ENCODE results near the gene NRAS.

The NRAS gene

DNA sequence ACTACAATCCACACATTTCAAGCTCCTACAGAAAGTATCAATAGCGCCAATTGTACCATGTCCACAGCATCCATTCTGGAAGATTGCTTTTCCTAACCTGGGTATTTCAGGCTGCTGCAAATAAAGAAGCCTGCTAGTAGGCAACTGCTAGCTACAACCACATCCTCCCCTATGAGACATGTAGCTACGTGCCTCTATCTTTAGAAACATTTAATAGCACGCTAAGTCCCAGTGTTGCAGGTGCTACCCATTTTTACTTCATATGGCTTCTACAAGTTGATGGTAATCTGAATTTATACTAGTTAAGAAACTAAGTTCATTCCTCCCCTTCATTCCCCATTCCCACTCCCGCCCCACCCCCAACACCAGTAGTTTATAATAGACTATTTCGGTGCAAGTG, 13.8 kb downstream of the NRAS start:
- no peak overlapping the region for H3K9ac ChIP-seq (ENCODE audit: low read length)
- H3K27ac ChIP-seq (ENCODE audit: low read length): no peak overlapping the region
- H3K79me2 ChIP-seq (ENCODE audit: low read length): no peaks in the 10 kb centered on the region
- no peak overlapping the region for H2AFZ ChIP-seq (ENCODE audit: low read depth, low read length)
- H3K4me2 ChIP-seq (ENCODE audit: low read length): no peak overlapping the region
- no peak for TF ChIP-seq EZH2phosphoT487 (IDR thresholded peaks at IDR 0.05; ENCODE audit: low read depth)
- TF ChIP-seq, protein P1, sequence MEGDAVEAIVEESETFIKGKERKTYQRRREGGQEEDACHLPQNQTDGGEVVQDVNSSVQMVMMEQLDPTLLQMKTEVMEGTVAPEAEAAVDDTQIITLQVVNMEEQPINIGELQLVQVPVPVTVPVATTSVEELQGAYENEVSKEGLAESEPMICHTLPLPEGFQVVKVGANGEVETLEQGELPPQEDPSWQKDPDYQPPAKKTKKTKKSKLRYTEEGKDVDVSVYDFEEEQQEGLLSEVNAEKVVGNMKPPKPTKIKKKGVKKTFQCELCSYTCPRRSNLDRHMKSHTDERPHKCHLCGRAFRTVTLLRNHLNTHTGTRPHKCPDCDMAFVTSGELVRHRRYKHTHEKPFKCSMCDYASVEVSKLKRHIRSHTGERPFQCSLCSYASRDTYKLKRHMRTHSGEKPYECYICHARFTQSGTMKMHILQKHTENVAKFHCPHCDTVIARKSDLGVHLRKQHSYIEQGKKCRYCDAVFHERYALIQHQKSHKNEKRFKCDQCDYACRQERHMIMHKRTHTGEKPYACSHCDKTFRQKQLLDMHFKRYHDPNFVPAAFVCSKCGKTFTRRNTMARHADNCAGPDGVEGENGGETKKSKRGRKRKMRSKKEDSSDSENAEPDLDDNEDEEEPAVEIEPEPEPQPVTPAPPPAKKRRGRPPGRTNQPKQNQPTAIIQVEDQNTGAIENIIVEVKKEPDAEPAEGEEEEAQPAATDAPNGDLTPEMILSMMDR (IDR thresholded peaks at IDR 0.05; ENCODE audit: low read depth, low read length): no peak
- H4K20me1 ChIP-seq (ENCODE audit: insufficient read depth, low read length): no peaks in the 10 kb centered on the region
- H3K36me3 ChIP-seq (replicated peaks; ENCODE audit: low read depth, low read length): peaks cover 11% of the 10 kb centered on the region
- no peaks in the 10 kb centered on the region for H3K27me3 ChIP-seq (ENCODE audit: low read depth, low read length)
- peaks cover 8% of the 10 kb centered on the region; the same call in 1 of the 2 replicates for H3K4me1 ChIP-seq (ENCODE audit: low read length)
- H3K9me3 ChIP-seq (ENCODE audit: insufficient read depth, low read length): no peaks in the 10 kb centered on the region
- no peak overlapping the region for H3K4me3 ChIP-seq (ENCODE audit: low read length)

GRCh38 chr1:114701931-114702330, 14.6 kb downstream of the NRAS start:
- H3K4me2 ChIP-seq (ENCODE audit: low read length): no peak overlapping the region
- H4K20me1 ChIP-seq (ENCODE audit: insufficient read depth, low read length): no peaks in the 10 kb centered on the region

DNA sequence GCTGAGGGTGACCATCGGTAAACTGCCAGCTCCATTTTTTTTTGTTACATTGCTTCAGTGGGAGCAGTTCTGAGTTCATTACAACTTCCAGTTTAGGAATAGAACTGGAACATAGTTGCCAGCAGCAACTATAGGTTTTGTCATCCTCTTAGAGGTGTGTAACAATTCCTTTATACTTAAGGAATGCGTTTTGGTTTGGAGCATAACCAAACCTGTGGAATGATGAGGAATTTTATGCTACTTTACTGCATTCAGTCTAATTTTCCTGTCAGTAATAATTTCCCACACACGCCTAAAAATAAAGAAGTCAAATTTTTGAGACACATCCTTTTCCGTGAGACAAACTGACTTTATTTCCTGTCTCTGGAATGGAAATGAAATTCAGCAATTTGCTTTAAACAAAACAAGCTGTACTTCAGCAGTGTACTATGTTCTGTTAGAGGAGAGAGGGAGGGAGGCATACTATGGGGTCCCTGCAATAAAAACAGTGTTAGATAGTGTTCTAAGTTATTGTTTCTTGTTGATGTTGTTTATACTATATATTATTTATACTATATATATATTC, 16.5 kb downstream of the NRAS start:
- Histone ChIP-seq H3K4me1 (ENCODE audit: low read length) (no peaks in the 10 kb centered on the region), H2AFZ (ENCODE audit: low read depth, low read length) (no peak overlapping the region), H3K27me3 (ENCODE audit: low read depth, low read length) (no peaks in the 10 kb centered on the region), H3K27ac (ENCODE audit: low read length) (no peak overlapping the region), H3K79me2 (ENCODE audit: low read length) (no peaks in the 10 kb centered on the region), H3K9me3 (ENCODE audit: insufficient read depth, low read length) (no peaks in the 10 kb centered on the region), H3K9ac (ENCODE audit: low read length) (no peak overlapping the region), H4K20me1 (ENCODE audit: insufficient read depth, low read length) (no peaks in the 10 kb centered on the region), H3K4me3 (ENCODE audit: low read length) (no peak overlapping the region), H3K36me3 (replicated peaks; ENCODE audit: low read depth, low read length) (no peaks in the 10 kb centered on the region), H3K4me2 (ENCODE audit: low read length) (no peak overlapping the region)
- TF ChIP-seq EZH2phosphoT487 (IDR thresholded peaks at IDR 0.05; ENCODE audit: low read depth): no peak

More at GRCh38 chr1:114701931-114702330, 14.6 kb downstream of the NRAS start:
- no peak overlapping the region for H3K27ac ChIP-seq (ENCODE audit: low read length)
- no peaks in the 10 kb centered on the region for H3K27me3 ChIP-seq (ENCODE audit: low read depth, low read length)
- TF ChIP-seq, protein P1 (IDR thresholded peaks at IDR 0.05; ENCODE audit: low read depth, low read length): no peak
- TF ChIP-seq EZH2phosphoT487 (IDR thresholded peaks at IDR 0.05; ENCODE audit: low read depth): no peak
- peaks cover under 1% of the 10 kb centered on the region; the same call in 1 of the 2 replicates for H3K4me1 ChIP-seq (ENCODE audit: low read length)
- no peaks in the 10 kb centered on the region for H3K79me2 ChIP-seq (ENCODE audit: low read length)
- H3K36me3 ChIP-seq (replicated peaks; ENCODE audit: low read depth, low read length): peaks cover 5% of the 10 kb centered on the region
- no peak overlapping the region for H3K4me3 ChIP-seq (ENCODE audit: low read length)
- no peak overlapping the region for H2AFZ ChIP-seq (ENCODE audit: low read depth, low read length)
- H3K9me3 ChIP-seq (ENCODE audit: insufficient read depth, low read length): no peaks in the 10 kb centered on the region
- H3K9ac ChIP-seq (ENCODE audit: low read length): no peak overlapping the region

DNA sequence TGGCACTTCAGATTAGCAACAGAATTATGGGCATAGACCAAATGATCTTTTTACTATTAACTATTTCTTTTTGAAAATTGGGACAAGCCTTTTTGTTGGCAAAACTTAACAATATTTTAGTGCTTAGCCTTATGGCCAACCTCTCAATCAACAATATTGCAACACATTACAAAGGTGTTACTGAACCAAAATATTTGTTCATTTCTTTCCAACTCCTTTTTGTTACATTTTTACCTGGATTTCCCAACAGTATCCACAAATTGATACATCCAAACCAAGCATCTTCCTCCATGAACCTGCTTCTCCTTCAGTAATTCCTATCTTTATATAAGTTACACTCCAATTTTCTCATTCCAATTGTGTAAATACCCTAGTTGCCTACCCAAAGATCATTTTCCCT, 19.8 kb downstream of the NRAS start:
- no peaks in the 10 kb centered on the region for H3K9me3 ChIP-seq (ENCODE audit: insufficient read depth, low read length)
- H4K20me1 ChIP-seq (ENCODE audit: insufficient read depth, low read length): no peaks in the 10 kb centered on the region
- no peak overlapping the region for H2AFZ ChIP-seq (ENCODE audit: low read depth, low read length)
- no peaks in the 10 kb centered on the region for H3K27me3 ChIP-seq (ENCODE audit: low read depth, low read length)
- H3K4me2 ChIP-seq (ENCODE audit: low read length): no peak overlapping the region
- H3K4me3 ChIP-seq (ENCODE audit: low read length): no peak overlapping the region
- no peak overlapping the region for H3K27ac ChIP-seq (ENCODE audit: low read length)
- H3K4me1 ChIP-seq (ENCODE audit: low read length): no peaks in the 10 kb centered on the region
- H3K36me3 ChIP-seq (replicated peaks; ENCODE audit: low read depth, low read length): no peaks in the 10 kb centered on the region
- H3K9ac ChIP-seq (ENCODE audit: low read length): no peak overlapping the region
- no peak for TF ChIP-seq EZH2phosphoT487 (IDR thresholded peaks at IDR 0.05; ENCODE audit: low read depth)
- TF ChIP-seq, protein P1 (IDR thresholded peaks at IDR 0.05; ENCODE audit: low read depth, low read length): no peak
- no peaks in the 10 kb centered on the region for H3K79me2 ChIP-seq (ENCODE audit: low read length)

All from OCI-LY3 (cell line).